D721Med (cell line): Measurements from ENCODE around the gene TIAL1.
"Not testable (repeated sequence)": the region's sequence is repeated elsewhere in the genome, so short reads cannot be mapped to it uniquely, and the experiment has no call there.

Experiments used
- DNase-seq: peaks from one replicate; pipeline ENCODE4 v3.0.0; 2011; ENCODE audit warnings: low spot score; ENCODE audit not compliant: insufficient read length
- FAIRE-seq: peaks from 2 replicates; lab custom pipeline; 2011; peaks lifted over from hg19 to GRCh38; lab: Jason Lieb, UNC
- TF ChIP-seq, protein P1 (sequence below): IDR thresholded peaks from 2 replicates; pipeline ENCODE4 v1.5.1; 2012; ENCODE audit warnings: mild to moderate bottlenecking, control low read depth; ENCODE audit not compliant: insufficient read depth; ENCODE audit errors: missing control alignments

The TIAL1 gene

DNA sequence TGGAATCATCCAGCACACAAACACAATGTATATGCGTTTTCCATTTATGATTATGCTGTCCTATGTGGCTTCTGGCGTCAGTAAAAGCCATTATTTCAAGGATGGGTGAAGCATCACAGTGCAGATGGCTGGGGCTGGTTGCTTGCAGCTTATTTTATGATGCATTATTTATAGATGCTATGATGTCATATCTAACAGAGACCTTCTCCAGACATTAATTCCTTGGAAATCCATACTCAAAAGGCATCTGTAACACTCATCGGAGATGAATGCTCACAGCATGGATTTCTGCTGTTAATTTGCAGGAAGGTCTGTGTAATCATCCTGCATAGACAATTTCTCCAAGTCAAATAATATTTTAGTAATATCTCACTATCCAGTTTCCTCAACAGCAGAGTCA, 61.5 kb downstream of the TIAL1 start:
- FAIRE-seq: no peak
- DNase-seq: no peak
- TF ChIP-seq, protein P1, sequence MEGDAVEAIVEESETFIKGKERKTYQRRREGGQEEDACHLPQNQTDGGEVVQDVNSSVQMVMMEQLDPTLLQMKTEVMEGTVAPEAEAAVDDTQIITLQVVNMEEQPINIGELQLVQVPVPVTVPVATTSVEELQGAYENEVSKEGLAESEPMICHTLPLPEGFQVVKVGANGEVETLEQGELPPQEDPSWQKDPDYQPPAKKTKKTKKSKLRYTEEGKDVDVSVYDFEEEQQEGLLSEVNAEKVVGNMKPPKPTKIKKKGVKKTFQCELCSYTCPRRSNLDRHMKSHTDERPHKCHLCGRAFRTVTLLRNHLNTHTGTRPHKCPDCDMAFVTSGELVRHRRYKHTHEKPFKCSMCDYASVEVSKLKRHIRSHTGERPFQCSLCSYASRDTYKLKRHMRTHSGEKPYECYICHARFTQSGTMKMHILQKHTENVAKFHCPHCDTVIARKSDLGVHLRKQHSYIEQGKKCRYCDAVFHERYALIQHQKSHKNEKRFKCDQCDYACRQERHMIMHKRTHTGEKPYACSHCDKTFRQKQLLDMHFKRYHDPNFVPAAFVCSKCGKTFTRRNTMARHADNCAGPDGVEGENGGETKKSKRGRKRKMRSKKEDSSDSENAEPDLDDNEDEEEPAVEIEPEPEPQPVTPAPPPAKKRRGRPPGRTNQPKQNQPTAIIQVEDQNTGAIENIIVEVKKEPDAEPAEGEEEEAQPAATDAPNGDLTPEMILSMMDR: no peak

DNA sequence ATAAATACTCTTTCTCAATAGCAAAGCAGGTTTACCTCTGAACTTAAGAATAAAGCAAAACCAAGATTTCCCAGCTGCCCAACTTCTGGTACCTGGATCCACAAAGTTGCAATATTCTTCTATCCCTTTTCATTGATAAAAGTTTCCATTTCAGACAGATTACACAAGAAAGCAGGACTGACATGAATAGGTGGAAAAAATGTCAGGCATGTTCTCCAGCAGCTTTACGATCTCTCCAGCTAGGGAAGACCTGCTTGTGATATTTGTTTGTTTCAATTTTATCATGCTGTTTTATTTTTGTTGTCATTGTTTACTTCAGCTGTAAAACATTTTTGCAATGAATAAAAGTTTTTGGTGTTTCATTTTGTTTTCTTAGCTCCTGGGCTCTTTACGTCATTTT, 63.3 kb downstream of the TIAL1 start:
- FAIRE-seq (no peak), DNase-seq (no peak)

DNA sequence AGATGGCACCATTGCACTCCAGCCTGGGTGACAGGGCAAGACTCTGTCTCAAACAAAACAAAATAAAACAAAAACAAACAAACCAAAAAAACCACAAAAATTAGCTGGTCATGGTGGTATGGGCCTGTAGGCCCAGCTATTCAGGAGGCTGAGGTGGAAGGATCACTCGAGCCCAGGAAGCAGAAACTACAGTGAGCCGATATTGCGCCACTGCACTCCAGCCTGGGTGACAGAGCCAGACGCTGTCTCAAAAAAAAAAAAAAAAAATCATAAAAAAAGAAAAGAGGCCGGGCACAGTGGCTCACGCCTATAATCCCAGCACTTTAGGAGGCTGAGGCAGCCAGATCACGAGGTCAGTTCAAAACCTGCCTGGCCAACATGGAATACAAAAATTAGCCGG, 64.0 kb downstream of the TIAL1 start:
- FAIRE-seq, DNase-seq: not testable (repeated sequence)

More for the DNA sequence above, 63.3 kb downstream of the TIAL1 start:
- TF ChIP-seq, protein P1: no peak

DNA sequence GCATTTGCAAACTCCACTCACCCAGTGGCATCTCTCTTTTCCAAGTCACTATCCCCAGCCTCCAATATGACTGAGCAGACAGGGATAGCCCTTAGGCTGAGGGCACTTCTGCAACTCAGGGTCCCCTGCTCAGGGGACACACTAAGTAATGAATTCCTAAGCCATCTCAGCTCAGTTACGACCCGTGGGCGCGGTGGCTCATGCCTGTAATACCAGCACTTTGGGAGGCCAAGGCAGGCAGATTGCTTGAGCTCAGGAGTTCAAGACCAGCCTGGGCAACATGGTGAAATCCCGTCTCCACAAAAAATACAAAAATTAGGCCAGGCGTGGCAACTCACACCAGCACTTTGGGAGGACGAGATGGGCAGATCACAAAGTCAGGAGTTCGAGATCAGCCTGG, 64.5 kb downstream of the TIAL1 start:
- DNase-seq, FAIRE-seq: not testable (repeated sequence)

DNA sequence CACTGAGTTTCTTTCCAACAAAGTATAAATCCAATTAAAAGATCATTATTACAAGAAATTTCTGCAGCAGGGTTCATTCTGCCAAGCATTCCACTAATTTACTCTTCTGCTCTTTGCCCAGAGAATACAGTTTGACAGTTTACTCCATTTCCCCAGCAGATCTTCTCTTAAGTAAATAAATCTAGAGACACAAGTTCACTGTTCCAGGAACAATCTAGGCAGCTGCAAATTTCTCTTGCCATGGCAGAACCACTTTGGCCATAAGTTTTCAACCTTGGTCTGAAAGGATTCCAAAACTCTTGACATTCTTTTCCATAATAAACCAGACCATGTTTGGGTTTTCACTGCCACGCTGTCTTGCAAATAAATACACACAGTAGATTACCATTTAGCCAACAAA, 65.7 kb downstream of the TIAL1 start:
- DNase-seq (no peak), FAIRE-seq (no peak)
- TF ChIP-seq, protein P1: no peak

DNA sequence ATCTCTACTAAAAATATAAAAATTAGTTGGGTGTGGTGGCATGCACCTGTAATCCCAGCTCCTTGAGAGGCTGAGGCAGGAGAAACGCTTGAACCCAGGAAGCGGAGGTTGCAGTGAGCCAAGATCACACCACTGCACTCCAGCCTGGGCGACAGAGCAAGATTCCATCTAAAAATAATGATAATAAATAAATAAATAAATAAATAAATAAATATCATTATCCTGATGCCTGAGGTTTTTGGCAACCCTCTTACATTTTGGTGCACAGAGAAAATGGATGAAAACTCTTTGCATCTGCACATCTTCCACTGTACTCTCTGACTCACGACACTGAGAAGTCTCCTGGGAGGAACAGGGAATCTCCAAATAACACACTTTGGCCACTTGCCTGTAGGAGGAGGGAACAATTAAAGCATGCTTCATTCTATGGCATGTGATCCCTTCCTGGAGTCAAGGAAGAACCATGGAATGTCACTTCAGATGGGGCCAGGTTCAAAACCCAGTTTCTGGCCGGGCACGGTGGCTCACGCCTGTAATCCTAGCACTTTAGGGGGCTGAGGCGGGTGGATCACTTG, 68.0 kb downstream of the TIAL1 start:
- DNase-seq, FAIRE-seq: not testable (repeated sequence)

DNA sequence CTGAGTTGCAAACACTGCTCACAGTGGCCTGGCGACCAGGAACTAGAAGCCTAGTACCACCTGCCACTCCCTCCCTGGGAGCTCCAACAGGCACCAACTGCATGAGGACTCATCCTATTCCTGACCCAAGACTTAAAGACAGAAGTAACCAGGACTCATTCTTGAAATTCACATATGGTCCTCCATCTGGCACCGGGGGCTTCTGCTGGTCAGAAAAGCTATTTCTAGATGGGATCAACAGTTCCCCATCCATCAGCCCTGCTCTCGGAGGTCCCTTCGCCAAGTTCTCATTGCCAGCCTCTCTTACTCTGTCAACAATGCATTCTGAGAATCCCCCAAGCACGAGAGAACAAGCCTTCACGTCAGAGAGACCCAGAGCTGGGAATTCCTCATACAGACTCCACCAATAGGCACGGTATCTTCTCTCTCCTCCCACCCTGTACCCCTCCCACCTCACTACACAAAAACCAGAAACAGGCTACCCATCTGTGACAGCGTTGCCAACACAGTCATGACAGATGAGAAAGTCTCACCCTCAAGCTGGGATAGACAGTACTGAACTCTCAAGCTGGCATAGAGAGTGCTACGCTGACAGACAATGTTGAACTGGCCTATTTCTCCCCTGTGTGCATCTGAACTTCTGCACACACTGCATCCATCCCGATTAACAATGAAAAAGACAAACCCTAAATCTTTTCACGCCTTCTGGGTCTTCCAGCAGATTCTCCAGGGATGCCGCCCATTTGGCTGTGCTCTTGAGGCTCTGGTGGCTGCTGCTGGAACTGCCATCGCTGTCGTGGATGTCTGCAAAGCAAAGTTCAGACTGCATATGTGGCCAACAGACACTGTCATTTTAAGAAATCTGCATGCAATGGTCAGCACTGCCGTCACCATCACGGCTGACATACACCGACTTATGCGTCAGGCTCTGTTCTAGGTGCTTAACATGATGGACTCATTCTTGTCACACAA, 69.9 kb downstream of the TIAL1 start:
- FAIRE-seq: no peak
- TF ChIP-seq, protein P1: no peak
- DNase-seq: no peak

DNA sequence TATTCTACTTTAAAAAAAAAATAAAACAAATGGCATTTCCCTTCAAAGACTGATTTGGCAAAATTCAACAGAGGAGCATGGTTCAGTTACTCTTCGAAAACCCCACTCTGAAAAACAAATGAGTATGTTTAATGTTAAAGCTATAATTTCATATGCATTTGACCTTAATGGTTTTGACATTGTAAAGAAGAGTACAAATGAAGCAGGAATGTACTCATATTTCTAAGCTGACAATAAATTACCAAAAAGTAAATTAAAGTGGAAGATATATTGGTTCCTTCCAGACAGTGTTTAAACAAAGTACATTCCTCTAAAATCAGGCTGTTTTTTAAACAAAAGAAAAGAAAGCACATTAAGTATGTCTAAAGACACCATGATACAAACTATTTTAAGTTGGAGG, 70.6 kb downstream of the TIAL1 start:
- FAIRE-seq: no peak
- TF ChIP-seq, protein P1: no peak
- no peak for DNase-seq
